Breast epithelium (tissue), 4 donors: ENCODE results near the gene ELMO1. TPM values are rescaled to one million over a fixed set of nuclear protein-coding genes. Genes with fewer than 3 reads are reported as not detected.

Source experiments
- DNase-seq, 2 donors: peaks; one replicate each; pipeline ENCODE4 v3.0.0-alpha.2; 2019; ENCODE audit warnings: low spot score in 2 of 2
- H3K27ac ChIP-seq, 2 donors: fragments of 200-600 bp; sonication (generic) in 1 of 2; one replicate each; pipeline ENCODE4 v1.5.1; 2016 to 2019; ENCODE audit warnings: mild to moderate bottlenecking in 1 of 2
- H3K27me3 ChIP-seq, 2 donors: fragments of 200-600 bp; sonication (generic) in 1 of 2; one replicate each; pipeline versions ENCODE4 v1.5.1 to v1.6.0; 2017 to 2019; ENCODE audit warnings: control low read depth in 1 of 2, mild to moderate bottlenecking in 1 of 2
- H3K36me3 ChIP-seq: fragments of 200-600 bp; one replicate; pipeline ENCODE4 v1.5.1; 2019
- H3K4me1 ChIP-seq, 2 donors: fragments of 200-600 bp; sonication (generic); one replicate each; pipeline ENCODE4 v1.5.1; 2016 to 2019; ENCODE audit warnings: control low read depth in 1 of 2
- H3K4me3 ChIP-seq, 3 donors: fragments of 200-600 bp; sonication (generic); 1 replicate in 2 of 3; 2 replicates in 1 of 3; pipeline ENCODE4 v1.5.1; 2016 to 2019; ENCODE audit warnings: mild to moderate bottlenecking in 3 of 3, moderate library complexity in 2 of 3
- H3K9me3 ChIP-seq, 2 donors: fragments of 200-600 bp; sonication (generic) in 1 of 2; one replicate each; pipeline ENCODE4 v1.5.1; 2016 to 2019; ENCODE audit warnings: control low read depth in 1 of 2
- POLR2A ChIP-seq: fragments of 450-650 bp; IDR thresholded peaks from one replicate; pipeline ENCODE4 v1.6.1; 2016; ENCODE audit warnings: antibody characterized with exemption, mild to moderate bottlenecking, moderate library complexity
- POLR2AphosphoS5 ChIP-seq, 3 donors: sonication (generic); formaldehyde crosslinking; IDR thresholded peaks; one replicate each; pipeline ENCODE4 v1.6.1; 2017; ENCODE audit warnings: antibody characterized with exemption in 3 of 3
- intact Hi-C: fragments of 100-400 bp; cut with DNase I; formaldehyde crosslinking; loops from one replicate; pipeline ENCODE4 v1.15.1; 2023; ENCODE audit warnings: low total_unique reads
- total RNA-seq, 3 donors: library from RNA; depleted of rRNA; stranded (reverse); fragments of >200 nt; gene quantifications; one replicate each; pipeline ENCODE4 v1.1.0, GENCODE V29; 2016
- TF ChIP-seq, protein P1 (sequence below), 3 donors: fragments of 450-650 bp; IDR thresholded peaks; one replicate each; pipeline ENCODE4 v1.5.1; 2016 to 2017; ENCODE audit warnings: antibody characterized with exemption in 3 of 3, mild to moderate bottlenecking in 3 of 3, moderate library complexity in 3 of 3

ELMO1 gene
- total RNA-seq, 3 donors from 2014 or later, result 49.5 to 110 (median 66.9) TPM

DNA sequence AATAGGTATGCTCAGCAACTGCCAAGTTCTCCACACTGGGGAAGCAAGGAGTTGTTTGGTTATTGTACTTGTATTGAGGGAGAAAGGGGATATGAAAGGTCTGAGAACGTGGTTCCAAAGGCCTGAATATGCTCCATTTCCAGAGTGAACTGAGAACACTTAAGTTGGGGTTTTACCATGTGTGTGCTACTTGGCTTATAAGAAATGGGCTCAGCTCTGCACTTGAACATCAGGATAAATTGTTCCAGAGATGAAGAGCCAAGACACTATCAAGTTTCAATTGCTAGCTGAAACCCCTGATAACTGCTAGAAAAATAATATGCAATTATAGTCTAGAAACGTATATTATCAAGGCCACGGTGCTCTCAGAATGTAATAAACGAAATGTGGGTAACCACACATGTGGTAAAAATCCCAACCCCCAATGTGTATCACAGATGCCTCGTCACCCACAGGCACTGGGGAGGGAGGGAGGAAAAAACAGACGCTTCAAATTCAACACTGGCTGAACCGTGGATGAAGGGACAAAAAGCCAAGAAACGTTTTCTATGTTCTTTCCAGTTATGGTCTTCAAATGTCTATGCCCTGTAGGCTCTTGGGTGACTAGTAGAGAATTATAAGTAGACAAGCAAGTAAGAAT is 16.3 kb downstream of the ELMO1 start:
- Histone ChIP-seq H3K4me3 (no peak overlapping the region), H3K4me1 (no peaks in the 10 kb centered on the region), H3K27ac (no peak overlapping the region), H3K36me3 (no peaks in the 10 kb centered on the region), H3K27me3 (no peaks in the 10 kb centered on the region), H3K9me3 (no peaks in the 10 kb centered on the region)
- TF ChIP-seq POLR2A (no peak), POLR2AphosphoS5 (IDR thresholded peaks at IDR 0.05) (no peak)
- TF ChIP-seq, protein P1, sequence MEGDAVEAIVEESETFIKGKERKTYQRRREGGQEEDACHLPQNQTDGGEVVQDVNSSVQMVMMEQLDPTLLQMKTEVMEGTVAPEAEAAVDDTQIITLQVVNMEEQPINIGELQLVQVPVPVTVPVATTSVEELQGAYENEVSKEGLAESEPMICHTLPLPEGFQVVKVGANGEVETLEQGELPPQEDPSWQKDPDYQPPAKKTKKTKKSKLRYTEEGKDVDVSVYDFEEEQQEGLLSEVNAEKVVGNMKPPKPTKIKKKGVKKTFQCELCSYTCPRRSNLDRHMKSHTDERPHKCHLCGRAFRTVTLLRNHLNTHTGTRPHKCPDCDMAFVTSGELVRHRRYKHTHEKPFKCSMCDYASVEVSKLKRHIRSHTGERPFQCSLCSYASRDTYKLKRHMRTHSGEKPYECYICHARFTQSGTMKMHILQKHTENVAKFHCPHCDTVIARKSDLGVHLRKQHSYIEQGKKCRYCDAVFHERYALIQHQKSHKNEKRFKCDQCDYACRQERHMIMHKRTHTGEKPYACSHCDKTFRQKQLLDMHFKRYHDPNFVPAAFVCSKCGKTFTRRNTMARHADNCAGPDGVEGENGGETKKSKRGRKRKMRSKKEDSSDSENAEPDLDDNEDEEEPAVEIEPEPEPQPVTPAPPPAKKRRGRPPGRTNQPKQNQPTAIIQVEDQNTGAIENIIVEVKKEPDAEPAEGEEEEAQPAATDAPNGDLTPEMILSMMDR (IDR thresholded peaks at IDR 0.05), result no peak
- no peak for DNase-seq
- intact Hi-C loops, result no loop called here

DNA sequence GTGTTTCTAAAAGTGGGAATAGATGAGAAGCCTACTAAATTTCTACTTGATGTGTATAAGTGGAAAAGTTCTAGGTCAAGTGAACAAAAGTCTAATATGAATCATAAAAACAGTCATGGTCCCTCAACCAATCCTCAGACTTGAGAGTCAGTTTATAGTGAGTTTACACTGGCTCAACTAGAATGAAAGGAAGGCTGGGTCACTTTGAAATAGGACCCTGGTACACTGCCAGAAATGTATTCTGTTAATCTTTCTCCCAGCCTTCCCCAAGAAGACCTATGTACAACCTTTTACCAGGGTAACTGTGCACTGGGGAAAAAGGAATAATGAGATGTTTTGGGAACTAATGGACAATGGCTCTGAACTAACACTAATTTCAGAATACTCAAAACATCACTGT is 17.3 kb downstream of the ELMO1 start:
- Histone ChIP-seq H3K27me3 (no peaks in the 10 kb centered on the region), H3K27ac (no peak overlapping the region), H3K4me1 (no peaks in the 10 kb centered on the region), H3K36me3 (no peaks in the 10 kb centered on the region), H3K4me3 (no peak overlapping the region), H3K9me3 (no peaks in the 10 kb centered on the region)
- TF ChIP-seq POLR2A (no peak), POLR2AphosphoS5 (IDR thresholded peaks at IDR 0.05) (no peak)
- TF ChIP-seq, protein P1 (IDR thresholded peaks at IDR 0.05), result no peak
- intact Hi-C loops, result no loop called here
- DNase-seq, result no peak

DNA sequence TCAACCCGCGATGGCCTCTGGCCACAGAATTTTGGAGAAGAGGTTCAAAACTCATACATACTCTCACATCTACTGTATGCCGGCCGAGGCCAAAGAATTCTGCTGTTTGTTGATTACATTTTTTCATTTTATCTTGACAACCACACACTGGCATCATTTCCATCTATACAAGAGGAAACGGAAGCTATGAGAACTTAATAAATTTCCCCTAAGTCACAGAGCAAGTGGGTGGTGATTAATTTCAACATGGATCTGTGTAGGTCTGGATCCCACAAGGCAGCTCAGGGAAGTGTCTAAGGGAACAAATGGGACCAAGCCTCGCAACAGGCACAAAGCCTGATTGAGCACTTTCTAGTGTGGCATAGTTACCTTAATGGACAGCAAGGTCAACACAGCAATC is 18.0 kb downstream of the ELMO1 start:
- intact Hi-C loops, result no loop called here
- TF ChIP-seq POLR2AphosphoS5 (IDR thresholded peaks at IDR 0.05), result no peak
- no peak for TF ChIP-seq POLR2A
- TF ChIP-seq, protein P1 (IDR thresholded peaks at IDR 0.05), result no peak
- no peaks in the 10 kb centered on the region for H3K4me1 ChIP-seq
- H3K4me3 ChIP-seq, result no peak overlapping the region
- DNase-seq, result no peak
- H3K36me3 ChIP-seq, result no peaks in the 10 kb centered on the region
- no peaks in the 10 kb centered on the region for H3K9me3 ChIP-seq
- H3K27ac ChIP-seq, result no peak overlapping the region
- H3K27me3 ChIP-seq, result no peaks in the 10 kb centered on the region

DNA sequence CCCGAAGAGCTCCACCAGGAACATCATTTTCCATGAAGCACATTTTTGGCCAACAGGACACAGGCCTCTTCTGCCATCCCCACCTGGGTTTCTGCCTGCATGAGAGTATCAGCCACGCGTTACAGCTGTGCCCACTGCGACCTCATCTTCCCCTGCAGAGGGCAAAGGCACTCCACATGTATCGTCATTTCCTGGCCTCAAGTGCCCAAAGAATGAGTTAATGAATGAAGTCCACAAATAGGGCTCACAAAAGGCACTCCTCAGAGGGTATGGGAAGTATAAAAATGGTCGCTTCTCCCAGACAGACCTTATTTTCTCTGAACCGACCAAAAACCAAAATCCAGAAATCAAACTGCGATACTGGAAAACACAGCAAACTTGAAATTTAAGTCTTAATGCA is 18.5 kb downstream of the ELMO1 start:
- no peak for DNase-seq
- H3K4me1 ChIP-seq, result no peaks in the 10 kb centered on the region

GRCh38 chr7:37429435-37429791 is 19.3 kb downstream of the ELMO1 start:
- H3K4me3 ChIP-seq, result no peak overlapping the region
- intact Hi-C loops, result no loop called here
- H3K27ac ChIP-seq, result no peak overlapping the region
- DNase-seq, result no peak
- H3K27me3 ChIP-seq, result no peaks in the 10 kb centered on the region
- H3K9me3 ChIP-seq, result no peaks in the 10 kb centered on the region
- H3K4me1 ChIP-seq, result no peaks in the 10 kb centered on the region
- TF ChIP-seq, protein P1 (IDR thresholded peaks at IDR 0.05), result no peak
- TF ChIP-seq POLR2A (no peak), POLR2AphosphoS5 (IDR thresholded peaks at IDR 0.05) (no peak)
- no peaks in the 10 kb centered on the region for H3K36me3 ChIP-seq

More for the DNA sequence above, 18.5 kb downstream of the ELMO1 start:
- intact Hi-C loops, result no loop called here
- Histone ChIP-seq H3K9me3 (no peaks in the 10 kb centered on the region), H3K36me3 (no peaks in the 10 kb centered on the region), H3K27ac (no peak overlapping the region), H3K4me3 (no peak overlapping the region), H3K27me3 (no peaks in the 10 kb centered on the region)
- TF ChIP-seq, protein P1 (IDR thresholded peaks at IDR 0.05), result no peak
- no peak for TF ChIP-seq POLR2A
- TF ChIP-seq POLR2AphosphoS5 (IDR thresholded peaks at IDR 0.05), result no peak
